Mesenchymal stem cell (in vitro differentiated cells and primary cell): ENCODE data around the gene OR2K2.
"Not testable (repeated sequence)": the region's sequence is repeated elsewhere in the genome, so short reads cannot be mapped to it uniquely, and the experiment has no call there.

Source experiments
- DNase-seq: peaks from one replicate; pipeline ENCODE4 v3.0.0-alpha.2; 2013
- H2AFZ ChIP-seq: one replicate; pipeline ENCODE4 v1.6.1; 2013; ENCODE audit warnings: low read depth, mild to moderate bottlenecking, control low read depth, inconsistent platforms, low read length, moderate library complexity
- H2AK5ac ChIP-seq: 2 replicates; pipeline ENCODE4 v1.6.1; 2013; ENCODE audit warnings: low read length, moderate library complexity, mild to moderate bottlenecking, inconsistent platforms; ENCODE audit not compliant: severe bottlenecking
- H2BK120ac ChIP-seq: one replicate; pipeline ENCODE4 v1.6.1; 2013; ENCODE audit warnings: low read depth, mild to moderate bottlenecking, inconsistent platforms, low read length, moderate library complexity
- H2BK12ac ChIP-seq, 2 experiments: one replicate each; pipeline ENCODE4 v1.6.1; 2013; ENCODE audit warnings: inconsistent platforms in 2 of 2, low read length in 2 of 2, mild to moderate bottlenecking in 2 of 2, moderate library complexity in 2 of 2, control low read depth in 1 of 2
- H2BK15ac ChIP-seq: one replicate; pipeline ENCODE4 v1.6.1; 2013; ENCODE audit warnings: mild to moderate bottlenecking, low read depth, inconsistent platforms; ENCODE audit not compliant: poor library complexity, severe bottlenecking
- H2BK5ac ChIP-seq: 2 replicates; pipeline ENCODE4 v1.6.1; 2013; ENCODE audit warnings: low read depth, mild to moderate bottlenecking, low read length, control low read depth, inconsistent platforms; ENCODE audit not compliant: poor library complexity, severe bottlenecking
- H3K14ac ChIP-seq, 2 experiments: one replicate each; pipeline ENCODE4 v1.6.1; 2013; ENCODE audit warnings: inconsistent platforms in 2 of 2, low read length in 2 of 2, control low read depth in 1 of 2, mild to moderate bottlenecking in 1 of 2, moderate library complexity in 1 of 2
- H3K18ac ChIP-seq, 2 experiments: one replicate each; pipeline ENCODE4 v1.6.1; 2013; ENCODE audit warnings: inconsistent platforms in 2 of 2, low read length in 2 of 2, control low read depth in 1 of 2, low read depth in 1 of 2, mild to moderate bottlenecking in 1 of 2
- H3K23ac ChIP-seq, 2 experiments: one replicate each; pipeline ENCODE4 v1.6.1; 2013; ENCODE audit warnings: inconsistent platforms in 2 of 2, low read length in 2 of 2, mild to moderate bottlenecking in 2 of 2, moderate library complexity in 2 of 2, control low read depth in 1 of 2
- H3K27ac ChIP-seq: 2 replicates; pipeline ENCODE4 v1.5.1; 2013; ENCODE audit warnings: mild to moderate bottlenecking, moderate library complexity, low read length, control low read depth, inconsistent platforms; ENCODE audit not compliant: poor library complexity, severe bottlenecking
- H3K27me3 ChIP-seq, 2 experiments: 2 replicates each; pipeline versions ENCODE4 v1.6.1 to v1.7.0; 2013; ENCODE audit warnings: low read length in 2 of 2, mild to moderate bottlenecking in 2 of 2, moderate library complexity in 2 of 2, control low read depth in 1 of 2, inconsistent platforms in 1 of 2; ENCODE audit not compliant: control insufficient read depth in 1 of 2, insufficient read depth in 1 of 2
- H3K36me3 ChIP-seq, 2 experiments: 2 replicates each; pipeline versions ENCODE4 v1.6.1 to v1.7.0; 2013; ENCODE audit warnings: low read length in 2 of 2, control low read depth in 1 of 2, inconsistent platforms in 1 of 2, low read depth in 1 of 2, mild to moderate bottlenecking in 1 of 2; ENCODE audit not compliant: insufficient read depth in 2 of 2, control insufficient read depth in 1 of 2
- H3K4ac ChIP-seq, 2 experiments: one replicate each; pipeline ENCODE4 v1.6.1; 2013; ENCODE audit warnings: inconsistent platforms in 2 of 2, low read length in 2 of 2, mild to moderate bottlenecking in 2 of 2, moderate library complexity in 2 of 2, control low read depth in 1 of 2, low read depth in 1 of 2
- H3K4me1 ChIP-seq: 2 replicates; pipeline ENCODE4 v1.6.1; 2013; ENCODE audit warnings: low read depth, low read length, control low read depth; ENCODE audit not compliant: control insufficient read depth, insufficient read depth
- H3K4me2 ChIP-seq: 2 replicates; pipeline ENCODE4 v1.6.1; 2013; ENCODE audit warnings: low read length, mild to moderate bottlenecking, inconsistent platforms; ENCODE audit not compliant: poor library complexity, severe bottlenecking
- H3K4me3 ChIP-seq, 2 experiments: 2 replicates each; pipeline versions ENCODE4 v1.5.1 to v1.7.0; 2013; ENCODE audit warnings: low read length in 2 of 2, mild to moderate bottlenecking in 2 of 2, control low read depth in 1 of 2, low read depth in 1 of 2; ENCODE audit not compliant: insufficient read depth in 1 of 2
- H3K79me1 ChIP-seq: replicated peaks from 2 replicates; pipeline ENCODE4 v1.6.1; 2013; ENCODE audit warnings: mild to moderate bottlenecking, control low read depth, low read length, inconsistent platforms; ENCODE audit not compliant: poor library complexity, severe bottlenecking
- H3K9ac ChIP-seq: 2 replicates; pipeline ENCODE4 v1.7.0; 2013; ENCODE audit warnings: mild to moderate bottlenecking, low read length, moderate library complexity
- H3K9me3 ChIP-seq: 2 replicates; pipeline ENCODE4 v1.7.0; 2013; ENCODE audit warnings: mild to moderate bottlenecking, low read length; ENCODE audit not compliant: control insufficient read depth
- H4K8ac ChIP-seq: one replicate; pipeline ENCODE4 v1.6.1; 2013; ENCODE audit warnings: inconsistent platforms, mild to moderate bottlenecking, low read length, moderate library complexity
- H4K91ac ChIP-seq: one replicate; pipeline ENCODE4 v1.6.1; 2013; ENCODE audit warnings: mild to moderate bottlenecking, low read length, inconsistent platforms
- WGBS: methylation state at CpG from one replicate; pipeline ENCODE4 v1.1.7; 2013; ENCODE audit warnings: mixed read lengths; 5-methylcytosine and 5-hydroxymethylcytosine counted together

The OR2K2 gene

DNA sequence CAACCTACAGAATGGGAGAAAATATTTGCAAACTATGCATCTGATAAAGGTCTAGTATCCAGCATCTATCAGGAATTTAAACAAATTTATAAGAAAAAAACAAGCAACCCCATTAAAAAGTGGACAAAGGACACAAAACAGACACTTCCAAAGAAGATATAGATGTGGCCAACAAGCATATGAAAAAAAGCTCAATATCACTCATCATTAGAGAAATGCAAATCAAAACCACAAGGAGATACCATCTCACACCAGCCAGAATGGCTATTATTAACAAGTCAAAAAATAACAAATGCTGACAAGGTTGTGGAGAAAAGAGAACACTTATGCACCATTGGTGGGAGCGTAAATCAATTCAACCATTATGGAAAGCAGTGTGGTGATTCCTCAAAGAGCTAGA is 49.2 kb downstream of the OR2K2 start:
- not testable (repeated sequence) for H4K8ac ChIP-seq, H3K4me1 ChIP-seq, H4K91ac ChIP-seq, H2BK15ac ChIP-seq, H3K4ac ChIP-seq, H3K18ac ChIP-seq, H3K27ac ChIP-seq, H2AK5ac ChIP-seq, H2BK120ac ChIP-seq, H3K14ac ChIP-seq, H3K79me1 ChIP-seq, H3K4me2 ChIP-seq, H3K36me3 ChIP-seq, H2BK12ac ChIP-seq, H2BK5ac ChIP-seq, H3K27me3 ChIP-seq, H3K4me3 ChIP-seq, H3K23ac ChIP-seq, H3K9me3 ChIP-seq, DNase-seq, H3K9ac ChIP-seq, H2AFZ ChIP-seq
- 100% methylated on average over 1 of the region's 1 CpG for WGBS
